ENCODE data around the gene USP47.

Gene USP47

DNA sequence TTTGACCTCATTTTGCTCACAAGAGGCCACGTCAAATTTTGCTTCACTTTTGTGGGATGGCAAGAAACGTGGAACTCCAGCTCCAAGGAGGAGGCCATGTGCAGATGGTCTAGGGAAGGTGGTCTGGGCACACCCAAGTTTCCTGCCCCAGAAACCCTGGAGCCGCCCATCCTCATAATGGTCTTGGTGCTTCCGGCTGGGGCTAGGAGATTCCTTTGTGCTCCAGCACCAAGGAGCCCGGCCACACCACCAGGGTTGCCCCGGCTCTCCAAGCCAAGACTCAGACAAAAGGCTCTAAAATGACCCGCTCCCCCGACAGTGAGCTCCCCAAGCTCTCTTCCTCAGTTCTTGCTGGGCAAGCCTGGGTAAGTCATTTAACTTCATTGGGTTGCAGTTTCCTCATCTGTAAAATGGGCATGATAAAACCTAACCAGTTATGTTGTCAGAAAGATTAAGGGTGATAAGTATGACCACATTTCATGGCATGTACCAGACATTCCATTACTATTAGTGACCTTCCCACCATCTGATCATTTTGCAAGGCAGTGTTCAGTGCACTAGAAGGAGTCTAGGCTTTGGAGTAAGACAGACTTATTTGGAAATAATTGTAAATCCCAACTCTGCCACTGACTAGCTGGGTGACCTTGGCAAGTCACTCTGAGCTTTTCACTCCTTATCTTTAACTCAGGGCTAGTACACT is 143.4 kb downstream of the USP47 start:
- DNase-seq = no peak

GRCh38 chr11:11985954-11986949 is 144.5 kb downstream of the USP47 start:
- DNase-seq = no peak

DNA sequence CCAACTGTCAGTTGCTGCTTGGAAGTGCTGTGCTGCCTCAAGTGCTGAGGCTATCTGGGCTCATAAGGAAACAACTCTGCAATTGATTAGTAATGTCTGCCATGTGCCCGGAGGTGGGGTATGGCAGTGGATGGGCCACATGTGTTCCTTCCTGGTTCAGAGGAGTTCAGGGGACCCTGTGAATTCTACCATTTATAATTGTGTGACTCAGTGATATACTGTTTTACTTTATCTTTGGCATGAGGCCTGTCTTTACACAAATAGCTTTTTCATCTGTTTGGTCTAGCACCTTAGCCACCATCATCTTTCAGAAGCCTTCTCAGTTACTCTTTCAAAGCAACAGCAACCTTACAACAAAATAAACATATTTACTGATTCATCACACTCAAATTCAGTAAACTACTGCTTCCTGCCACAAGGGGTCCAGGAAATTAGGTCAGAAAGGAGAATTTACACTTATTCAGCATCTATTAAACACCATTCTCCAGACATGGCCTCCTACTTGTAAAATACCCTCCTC is 145.8 kb downstream of the USP47 start:
- DNase-seq = no peak

DNA sequence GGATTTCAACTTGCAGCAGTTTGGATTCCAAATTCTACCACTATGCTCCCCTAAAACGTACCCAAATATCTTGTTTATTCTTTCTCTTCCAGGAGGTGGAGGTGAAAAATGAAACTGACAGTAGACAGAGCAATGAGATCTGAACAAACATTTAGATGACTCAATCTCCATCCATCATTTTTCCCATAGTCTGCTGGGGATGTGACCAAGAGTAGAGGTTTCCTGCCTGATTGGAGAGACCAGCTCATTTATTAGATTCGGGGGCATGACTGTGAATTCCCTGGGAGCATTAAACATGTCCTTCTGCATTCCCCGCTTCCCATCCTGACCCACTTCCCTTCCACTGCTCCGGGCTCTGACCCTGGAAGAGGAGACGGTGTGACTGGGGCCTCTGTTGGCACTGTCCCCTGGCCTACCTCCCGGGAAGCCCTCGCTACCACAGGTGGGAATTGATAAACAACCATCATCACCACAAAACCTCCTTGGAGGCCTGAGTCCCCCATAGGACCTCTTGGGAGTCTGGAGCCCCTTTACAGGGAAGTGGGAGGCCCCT is 146.4 kb downstream of the USP47 start:
- DNase-seq = no peak

DNA sequence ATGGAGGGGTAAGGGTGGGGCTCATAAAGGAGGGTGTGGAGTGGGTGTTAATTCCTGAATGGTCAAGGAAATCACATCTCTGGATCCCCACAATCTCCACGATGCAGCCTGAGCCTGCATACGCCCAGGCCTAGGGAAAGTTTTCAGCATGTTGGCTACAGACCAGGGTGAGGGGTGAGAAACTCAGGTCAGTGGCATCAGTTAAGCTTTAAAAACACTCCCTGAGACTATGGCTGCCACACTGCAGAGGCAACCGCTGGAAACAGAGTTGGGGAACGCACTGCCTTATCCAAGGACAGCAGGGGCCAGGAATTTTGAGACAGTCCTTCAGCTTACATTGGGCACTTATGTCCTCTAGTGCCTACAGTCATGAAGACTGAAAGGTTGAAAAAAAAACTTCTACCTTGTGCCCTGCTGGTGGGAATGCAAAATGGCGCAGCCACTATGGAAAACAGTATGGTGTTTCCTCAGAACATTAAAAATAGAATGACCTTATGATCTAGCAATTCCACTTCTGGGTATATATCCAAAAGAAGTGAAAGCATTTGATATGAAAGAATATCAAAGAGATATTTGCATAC is 147.0 kb downstream of the USP47 start:
- no peak for DNase-seq

GRCh38 chr11:11989774-11990744 is 148.3 kb downstream of the USP47 start:
- DNase-seq = no peak

DNA sequence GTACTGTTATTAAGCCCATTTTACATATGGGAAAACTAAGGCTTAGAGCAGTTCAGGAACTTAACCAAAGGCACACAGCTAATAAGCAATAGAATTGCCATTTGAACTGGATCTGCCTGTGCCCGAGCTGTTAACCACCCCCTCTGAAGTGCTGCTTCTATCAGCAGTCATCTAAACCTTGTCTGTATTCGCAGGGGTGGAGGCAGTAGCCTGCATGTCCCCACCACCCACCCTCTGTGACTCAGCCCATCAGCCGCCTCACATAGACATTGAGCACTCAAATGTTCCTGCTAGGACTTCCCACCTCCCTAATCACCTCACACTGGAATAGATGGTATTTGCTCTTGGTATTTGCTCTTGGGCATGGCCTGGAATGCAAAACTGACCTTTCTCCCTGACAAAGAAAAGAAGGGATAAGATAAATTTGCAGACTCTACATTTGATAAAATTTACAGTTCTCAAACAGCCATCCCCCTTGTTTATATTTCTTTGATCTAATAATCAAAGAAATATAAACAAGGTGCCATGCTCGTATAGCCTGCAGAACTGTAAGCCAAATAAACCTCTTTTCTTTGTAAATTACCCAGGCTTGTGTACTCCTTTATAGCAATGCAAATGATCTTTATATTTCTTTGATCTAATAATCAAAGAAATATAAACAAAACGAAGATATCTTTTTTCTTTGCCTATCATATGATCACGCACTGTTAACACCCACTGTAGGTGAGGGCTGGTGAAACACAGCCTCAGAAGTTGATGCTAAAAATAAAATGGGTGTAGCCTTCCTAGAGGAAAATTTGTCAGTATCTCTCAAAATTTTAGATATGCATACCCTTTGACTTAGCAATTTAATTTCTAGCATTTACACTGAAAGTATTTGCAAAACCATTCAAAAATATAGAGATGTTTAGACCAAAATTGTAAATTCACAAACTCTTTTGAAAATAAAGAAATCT is 150.8 kb downstream of the USP47 start:
- no peak for DNase-seq

DNA sequence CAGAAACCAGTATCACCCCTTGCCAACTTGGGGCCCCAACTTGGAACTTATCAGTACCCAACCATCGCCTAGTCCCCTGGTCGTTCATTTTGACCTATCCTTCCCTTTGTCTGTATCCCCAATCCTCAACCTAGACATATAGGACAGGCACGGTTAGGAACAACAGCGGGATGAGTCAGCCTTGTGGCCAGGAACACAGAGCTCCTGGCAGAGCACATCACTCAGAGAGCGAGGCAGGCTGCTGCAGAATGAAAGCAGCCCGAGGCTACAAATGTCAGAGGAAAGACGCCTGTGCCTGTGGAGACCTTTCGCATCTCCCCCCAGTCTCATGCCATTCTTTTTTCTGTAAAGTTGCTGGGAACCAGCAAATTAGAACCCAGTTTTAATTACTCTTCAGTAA is 152.1 kb downstream of the USP47 start:
- no peak for DNase-seq

- no peak for DNase-seq
Measured at GRCh38 chr11:11995601-11996000, 153.8 kb downstream of the USP47 start.

DNA sequence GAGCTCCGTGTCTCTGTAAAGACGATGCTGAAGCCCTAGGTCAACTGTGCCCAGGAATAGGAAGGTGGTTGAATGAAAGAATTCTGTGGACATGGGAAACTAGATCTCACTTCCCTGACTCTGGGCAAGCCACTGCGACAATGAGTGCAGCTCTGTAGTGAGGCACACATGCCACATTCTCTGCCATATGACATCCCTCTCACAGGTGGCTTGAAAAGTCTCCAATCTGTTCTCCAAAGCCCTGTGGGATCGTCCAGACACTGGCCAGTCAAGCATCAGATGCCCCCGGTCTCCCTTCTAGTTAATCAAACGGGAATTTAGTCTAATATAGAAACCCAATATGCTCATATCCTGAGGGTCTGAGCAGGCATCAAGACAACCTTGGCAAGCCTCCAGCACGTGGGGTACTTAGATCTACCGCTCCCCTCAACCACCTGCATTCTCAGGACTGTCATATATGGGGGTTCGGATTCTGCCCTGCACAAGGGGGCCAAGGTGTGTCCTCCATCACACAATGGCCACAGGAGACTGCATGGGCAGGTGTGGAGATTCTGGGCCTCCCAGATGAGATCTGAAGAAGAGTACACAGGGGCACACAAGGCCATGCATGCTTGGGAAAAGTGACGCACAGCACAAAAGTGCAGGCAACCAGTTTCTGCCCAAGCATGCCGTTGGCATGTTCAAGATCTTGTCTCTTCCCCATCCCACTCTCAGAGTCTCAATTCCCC is 154.7 kb downstream of the USP47 start:
- no peak for DNase-seq

GRCh38 chr11:11997049-11997322 is 155.2 kb downstream of the USP47 start:
- no peak for DNase-seq

DNA sequence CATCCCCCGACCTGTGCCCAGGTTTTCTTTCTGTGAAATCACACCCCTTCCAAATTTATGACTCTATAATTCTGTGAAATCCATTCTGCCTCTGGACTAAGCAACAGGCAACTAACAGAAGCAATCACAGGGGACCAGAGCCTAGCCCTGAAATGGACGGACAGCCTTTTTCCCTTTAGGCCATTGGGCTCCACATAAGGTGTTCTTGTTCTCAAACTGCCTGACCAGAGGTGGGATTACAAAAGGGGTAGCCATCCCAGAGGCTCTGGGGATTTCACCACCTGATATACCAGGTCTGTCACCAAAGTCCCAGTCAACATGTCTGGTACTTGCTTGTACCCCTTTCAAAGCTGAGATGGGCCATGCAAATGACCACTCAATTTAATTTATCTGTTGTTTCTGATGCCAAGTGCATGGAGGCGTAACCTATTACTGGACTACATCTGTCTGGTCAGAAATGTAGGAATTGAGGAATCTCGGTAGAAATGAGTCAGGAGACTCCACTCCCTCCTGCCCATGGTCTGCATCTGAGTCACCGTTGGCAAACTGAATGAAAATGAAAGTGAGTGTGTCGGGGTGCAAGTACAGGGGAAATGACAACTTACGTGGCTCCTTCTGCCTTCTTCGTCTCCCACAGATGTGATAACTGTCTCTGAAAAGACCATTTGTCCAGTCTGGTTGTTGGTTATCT is 156.5 kb downstream of the USP47 start:
- DNase-seq = no peak

DNA sequence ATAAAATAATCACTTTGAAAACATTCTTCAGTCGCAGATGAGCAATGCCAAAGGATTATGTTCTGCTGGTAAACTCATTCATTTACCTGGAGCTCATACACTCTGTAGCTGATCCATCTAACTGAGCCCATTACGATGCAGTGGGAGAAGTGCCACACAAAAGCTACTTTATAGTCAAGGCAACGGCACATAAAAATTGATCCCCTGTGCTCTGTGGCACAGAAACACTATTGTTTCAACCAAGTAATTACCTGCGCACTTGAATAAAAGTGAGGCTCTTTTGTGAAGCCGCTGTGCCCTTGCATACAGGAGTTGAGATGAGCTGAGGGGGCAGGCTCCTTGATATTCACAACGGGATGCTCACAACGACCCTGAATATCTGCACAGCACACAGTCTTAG is 159.4 kb downstream of the USP47 start:
- DNase-seq = no peak

GRCh38 chr11:12003336-12003735 is 161.6 kb downstream of the USP47 start:
- DNase-seq = no peak

- no peak for DNase-seq
Measured at GRCh38 chr11:12003815-12004214, 162.0 kb downstream of the USP47 start.

- DNase-seq = no peak
Measured at GRCh38 chr11:12005061-12005460, 163.3 kb downstream of the USP47 start.

GRCh38 chr11:12005476-12005875 is 163.7 kb downstream of the USP47 start:
- no peak for DNase-seq

GRCh38 chr11:12006552-12007229 is 164.9 kb downstream of the USP47 start:
- DNase-seq = no peak

- no peak for DNase-seq
Measured at GRCh38 chr11:12007230-12007593, 165.4 kb downstream of the USP47 start.
